A549 (cell line): Measurements from ENCODE around the gene VSIR. TPM values are rescaled to one million over a fixed set of nuclear protein-coding genes. Genes with fewer than 3 reads are reported as not detected.

Source experiments
- ATAC-seq, 2 experiments: fragments of 200-7000 bp in 1 of 2; fragments of >200 bp in 1 of 2; cut with Nextera tagmentation in 1 of 2; cut with Tn5 transposase in 1 of 2; 3 replicates each; pipeline versions ENCODE4 v1.8.0 to v1.9.1; 2018 to 2020; ENCODE audit warnings: mild to moderate bottlenecking in 1 of 2, moderate library complexity in 1 of 2
- CTCF ChIA-PET: fragments of 300-600 bp; sonication (Branson Sonifier 250); formaldehyde crosslinking; extraction: SDS; loops from one replicate; lab custom pipeline; 2021; ENCODE audit warnings: antibody characterized with exemption, inconsistent platforms; lab: Yijun Ruan, JAX
- POLR2A ChIA-PET: fragments of 350-600 bp; formaldehyde crosslinking; extraction: SDS; loops from one replicate; lab custom pipeline; 2021; ENCODE audit warnings: antibody characterized with exemption, inconsistent platforms; lab: Yijun Ruan, JAX
- DNase-seq, 2 experiments: peaks; one replicate each; pipeline versions ENCODE4 v3.0.0 to v3.0.0-alpha.2; 2011 to 2016; ENCODE audit warnings: low read depth in 1 of 2, low spot score in 1 of 2
- FAIRE-seq: peaks from 2 replicates; lab custom pipeline; 2011; peaks lifted over from hg19 to GRCh38; lab: Jason Lieb, UNC
- H3K27ac ChIP-seq, 2 experiments: fragments of >200 bp; sonication (Bioruptor Twin); formaldehyde crosslinking; 3 replicates each; pipeline ENCODE4 v1.5.1; 2016 to 2017
- H3K4me1 ChIP-seq: fragments of >200 bp; sonication (Bioruptor Twin); formaldehyde crosslinking; 3 replicates; pipeline ENCODE4 v1.6.1; 2016
- H3K4me2 ChIP-seq: fragments of >200 bp; sonication (Bioruptor Twin); formaldehyde crosslinking; 3 replicates; pipeline ENCODE4 v1.6.1; 2016
- H3K4me3 ChIP-seq: fragments of >200 bp; sonication (Bioruptor Twin); formaldehyde crosslinking; 3 replicates; pipeline ENCODE4 v1.5.1; 2016
- H3K9me3 ChIP-seq: fragments of >200 bp; sonication (Bioruptor Twin); formaldehyde crosslinking; 3 replicates; pipeline ENCODE4 v1.6.1; 2016
- BHLHE40 ChIP-seq: IDR thresholded peaks from 2 replicates; pipeline ENCODE4 v1.6.1; 2012; ENCODE audit warnings: low read depth, low read length, inconsistent platforms
- CBX2 ChIP-seq: fragments of 200-600 bp; sonication (generic); IDR thresholded peaks from 2 replicates; pipeline ENCODE4 v1.6.1; 2016; ENCODE audit warnings: low read depth, mild to moderate bottlenecking, borderline replicate concordance
- CHD2 ChIP-seq: fragments of 150-350 bp; IDR thresholded peaks from 2 replicates; pipeline ENCODE4 v1.6.1; 2014; ENCODE audit warnings: low read length; ENCODE audit not compliant: partially characterized antibody
- EP300 ChIP-seq, 2 experiments: fragments of >200 bp; sonication (Bioruptor Twin); formaldehyde crosslinking; IDR thresholded peaks; 2 replicates in 1 of 2; 3 replicates in 1 of 2; pipeline ENCODE4 v1.6.1; 2016 to 2017
- FOSL2 ChIP-seq, 2 experiments: fragments of 450-650 bp in 1 of 2; fragments of >200 bp in 1 of 2; sonication (Bioruptor Twin) in 1 of 2; formaldehyde crosslinking; IDR thresholded peaks; 2 replicates each; pipeline versions ENCODE4 v1.5.0 to v1.6.1; 2016 to 2020; ENCODE audit warnings: mild to moderate bottlenecking in 1 of 2, moderate library complexity in 1 of 2
- FOXS1 ChIP-seq: fragments of 250-450 bp; sonication (Bioruptor Pico); IDR thresholded peaks from 2 replicates; pipeline ENCODE4 v1.5.0; 2020; ENCODE audit warnings: mild to moderate bottlenecking, moderate library complexity
- GATA3 ChIP-seq: IDR thresholded peaks from 2 replicates; pipeline ENCODE4 v1.6.1; 2012; ENCODE audit warnings: borderline replicate concordance
- HEYL ChIP-seq: fragments of 250-450 bp; sonication (Bioruptor Pico); IDR thresholded peaks from 2 replicates; pipeline ENCODE4 v1.8.0; 2021; ENCODE audit warnings: mild to moderate bottlenecking, moderate library complexity
- HMGXB4 ChIP-seq: fragments of 250-450 bp; sonication (Bioruptor Pico); IDR thresholded peaks from 2 replicates; pipeline ENCODE4 v1.5.0; 2021; ENCODE audit warnings: mild to moderate bottlenecking, moderate library complexity, borderline replicate concordance
- HOXB13 ChIP-seq: fragments of 250-450 bp; sonication (Bioruptor Pico); IDR thresholded peaks from 2 replicates; pipeline ENCODE4 v1.5.0; 2020; ENCODE audit warnings: low read depth, mild to moderate bottlenecking, moderate library complexity
- HOXB5 ChIP-seq: fragments of 250-450 bp; sonication (Bioruptor Pico); IDR thresholded peaks from 2 replicates; pipeline ENCODE4 v1.5.0; 2020; ENCODE audit warnings: mild to moderate bottlenecking, moderate library complexity
- KDM1A ChIP-seq: fragments of 200-600 bp; sonication (generic); IDR thresholded peaks from 2 replicates; pipeline ENCODE4 v1.6.1; 2016; ENCODE audit warnings: low read depth, mild to moderate bottlenecking
- MAFK ChIP-seq: fragments of 450-650 bp; IDR thresholded peaks from 2 replicates; pipeline ENCODE4 v1.6.1; 2014; ENCODE audit not compliant: partially characterized antibody
- MAZ ChIP-seq: fragments of 150-350 bp; IDR thresholded peaks from 2 replicates; pipeline ENCODE4 v1.6.1; 2014; ENCODE audit warnings: antibody characterized with exemption, low read depth, low read length, borderline replicate concordance
- NFE2L2 ChIP-seq: fragments of 150-350 bp; conservative IDR thresholded peaks from 2 replicates; pipeline ENCODE4 v1.6.1; 2014; ENCODE audit warnings: low read length
- NPAS2 ChIP-seq: fragments of 250-450 bp; sonication (Bioruptor Pico); IDR thresholded peaks from 2 replicates; pipeline ENCODE4 v1.8.0; 2022; ENCODE audit warnings: mild to moderate bottlenecking, moderate library complexity, borderline replicate concordance
- POLR2A ChIP-seq: IDR thresholded peaks from 2 replicates; pipeline ENCODE4 v1.6.1; 2012; ENCODE audit warnings: mild to moderate bottlenecking, low read length
- POLR2AphosphoS2 ChIP-seq: conservative IDR thresholded peaks from 2 replicates; pipeline ENCODE4 v1.6.1; 2012; ENCODE audit warnings: low read length, improper control_type of control experiment, inconsistent platforms
- RCOR1 ChIP-seq: fragments of 150-350 bp; IDR thresholded peaks from 2 replicates; pipeline ENCODE4 v1.6.1; 2014; ENCODE audit warnings: antibody characterized with exemption, low read length, low read depth
- ZNF302 ChIP-seq: fragments of 250-450 bp; sonication (Bioruptor Pico); IDR thresholded peaks from 2 replicates; pipeline ENCODE4 v1.9.0; 2021; ENCODE audit warnings: inconsistent platforms, mild to moderate bottlenecking, moderate library complexity
- WGBS: methylation state at CpG from one replicate; pipeline ENCODE4 v1.1.6; 2017; ENCODE audit errors: missing lambda C conversion rate; 5-methylcytosine and 5-hydroxymethylcytosine counted together
- polyA plus RNA-seq, 4 experiments: library from polyadenylated mRNA; depleted of rRNA in 3 of 4; stranded (reverse); fragments of >200 nt; fragmentation: RNase III in 1 of 4; extraction: RNeasy Plus Mini Kit Qiagen cat#74134 plus additional on column Dnase treatment in 1 of 4; gene quantifications; 2 replicates in 3 of 4; 3 replicates in 1 of 4; pipeline ENCODE4 v1.2.3, GENCODE V29; 2011 to 2017
- TF ChIP-seq, protein P1 (sequence below): fragments of >200 bp; sonication (Bioruptor Twin); formaldehyde crosslinking; IDR thresholded peaks from 3 replicates; pipeline ENCODE4 v1.5.1; 2016
- TF ChIP-seq, protein P2 (sequence below): IDR thresholded peaks from 2 replicates; pipeline ENCODE4 v1.6.1; 2012
- TF ChIP-seq, protein P3 (sequence below): IDR thresholded peaks from 2 replicates; pipeline ENCODE4 v1.6.1; 2012

VSIR gene
- polyA plus RNA-seq, 2 of the 4 experiments (the other 2 are of a cell fraction): 15.5 to 18.5 TPM

DNA sequence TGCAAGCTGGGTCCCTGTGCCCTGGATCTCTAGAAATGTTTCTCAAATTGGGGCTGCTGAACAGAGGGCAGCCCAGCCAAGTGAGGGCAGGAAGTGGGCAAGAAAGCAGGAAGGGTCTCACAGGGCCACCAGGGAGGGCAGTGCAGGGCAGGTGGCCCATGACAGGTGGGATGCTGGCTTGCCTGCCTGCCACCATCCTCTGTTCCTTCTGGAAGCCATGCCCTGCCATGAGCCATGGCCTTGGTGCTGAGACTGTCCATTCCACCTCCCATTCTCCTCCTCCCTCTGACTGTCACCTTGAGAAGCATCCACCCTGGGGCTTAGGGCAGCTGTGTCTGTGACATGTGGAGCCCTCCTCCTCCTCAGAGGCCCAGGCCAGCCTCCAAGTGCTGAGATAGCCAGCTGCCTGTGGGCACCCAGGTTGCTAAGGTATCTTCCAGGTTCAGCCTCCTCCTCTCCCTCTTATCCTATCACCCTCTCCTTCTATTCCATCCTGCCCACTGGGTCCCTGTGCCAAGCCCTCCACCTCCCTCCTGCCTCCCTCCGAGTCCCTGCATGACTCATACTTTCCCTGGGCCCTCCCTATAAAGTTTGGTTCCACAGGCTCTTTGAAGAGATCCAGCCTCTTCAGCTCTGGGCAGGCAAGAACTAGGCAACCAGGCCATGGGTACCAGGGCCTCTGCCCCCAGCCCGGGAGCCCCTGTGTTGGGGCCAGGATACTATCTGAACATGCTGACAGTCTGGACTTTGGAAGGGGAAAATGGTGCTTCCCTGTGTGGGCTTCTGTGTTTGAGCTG is 1.3 kb downstream of the VSIR start:
- ATAC-seq (peak; percentile 2 to 10; a peak in 3 of 6 replicates), FAIRE-seq (no peak), DNase-seq (peak; percentile 40 to 57)
- ChIA-PET CTCF (interaction anchor here (1.0 to 4.9 kb wide), 22 partner anchors 10 to 458 kb away, joined by 3 to 42 read pairs (median 10); partner anchors contain the start of genes C10orf105 and SLC29A3), POLR2A (interaction anchor here (0.6 to 1.4 kb wide), 2 partner anchors 40 to 376 kb away, joined by 5 to 6 read pairs; partner anchors contain the start of gene CDH23)
- Histone ChIP-seq H3K27ac (peak overlapping the region; percentile 79 to 98), H3K4me2 (peak overlapping the region; percentile 95), H3K4me1 (peaks cover 62% of the 10 kb centered on the region), H3K9me3 (no peaks in the 10 kb centered on the region), H3K4me3 (peak overlapping the region; percentile 64; the same call in 2 of the 3 replicates)
- TF ChIP-seq MAFK (no peak), FOSL2 (IDR thresholded peaks at IDR 0.05) (peak; percentile 9; the same call in 1 of the 2 replicates), FOSL2 (CRISPR knock-in tag; IDR thresholded peaks at IDR 0.05) (peak; percentile 84)
- WGBS: 0% methylated on average over 1 of the region's 2 CpGs

DNA sequence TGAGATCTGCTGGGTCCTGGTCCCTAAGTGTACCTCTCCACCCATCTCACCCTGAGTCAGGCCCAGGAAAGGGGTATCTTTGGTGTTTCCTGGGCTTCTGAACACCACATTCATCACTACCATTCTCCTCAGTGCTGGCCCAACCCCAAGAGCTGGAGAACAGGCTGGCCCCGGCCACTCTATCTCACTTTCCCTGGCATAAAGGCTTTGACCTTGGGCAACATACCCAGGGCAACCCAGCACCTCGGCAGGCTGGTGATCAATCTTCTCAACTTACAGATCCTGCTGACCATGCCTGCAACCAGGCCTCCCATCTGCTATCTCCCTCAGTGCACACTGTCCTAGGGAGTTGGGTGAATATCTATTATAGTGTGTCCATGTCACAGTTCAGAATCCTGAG is 2.1 kb downstream of the VSIR start:
- ChIA-PET POLR2A (no interaction called here), CTCF (interaction anchor here (0.9 to 4.9 kb wide), 6 partner anchors 41 to 452 kb away, joined by 3 to 42 read pairs (median 16); partner anchors contain the start of gene SLC29A3)
- no peak for ATAC-seq
- no peak for DNase-seq
- 88% methylated on average over 2 of the region's 2 CpGs for WGBS
- Histone ChIP-seq H3K4me3 (no peak overlapping the region), H3K27ac (peak overlapping the region; percentile 79 to 98; a peak in 5 of 6 replicates), H3K4me1 (peaks cover 69% of the 10 kb centered on the region), H3K4me2 (peak overlapping the region; percentile 95; the same call in 2 of the 3 replicates), H3K9me3 (no peaks in the 10 kb centered on the region)
- no peak for FAIRE-seq
- TF ChIP-seq GATA3 (no peak), HOXB13 (no peak), BHLHE40 (no peak), RCOR1 (no peak), CHD2 (no peak), MAZ (no peak), NFE2L2 (no peak), ZNF302 (CRISPR knock-in tag) (no peak)
- TF ChIP-seq, protein P1, sequence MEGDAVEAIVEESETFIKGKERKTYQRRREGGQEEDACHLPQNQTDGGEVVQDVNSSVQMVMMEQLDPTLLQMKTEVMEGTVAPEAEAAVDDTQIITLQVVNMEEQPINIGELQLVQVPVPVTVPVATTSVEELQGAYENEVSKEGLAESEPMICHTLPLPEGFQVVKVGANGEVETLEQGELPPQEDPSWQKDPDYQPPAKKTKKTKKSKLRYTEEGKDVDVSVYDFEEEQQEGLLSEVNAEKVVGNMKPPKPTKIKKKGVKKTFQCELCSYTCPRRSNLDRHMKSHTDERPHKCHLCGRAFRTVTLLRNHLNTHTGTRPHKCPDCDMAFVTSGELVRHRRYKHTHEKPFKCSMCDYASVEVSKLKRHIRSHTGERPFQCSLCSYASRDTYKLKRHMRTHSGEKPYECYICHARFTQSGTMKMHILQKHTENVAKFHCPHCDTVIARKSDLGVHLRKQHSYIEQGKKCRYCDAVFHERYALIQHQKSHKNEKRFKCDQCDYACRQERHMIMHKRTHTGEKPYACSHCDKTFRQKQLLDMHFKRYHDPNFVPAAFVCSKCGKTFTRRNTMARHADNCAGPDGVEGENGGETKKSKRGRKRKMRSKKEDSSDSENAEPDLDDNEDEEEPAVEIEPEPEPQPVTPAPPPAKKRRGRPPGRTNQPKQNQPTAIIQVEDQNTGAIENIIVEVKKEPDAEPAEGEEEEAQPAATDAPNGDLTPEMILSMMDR: no peak

DNA sequence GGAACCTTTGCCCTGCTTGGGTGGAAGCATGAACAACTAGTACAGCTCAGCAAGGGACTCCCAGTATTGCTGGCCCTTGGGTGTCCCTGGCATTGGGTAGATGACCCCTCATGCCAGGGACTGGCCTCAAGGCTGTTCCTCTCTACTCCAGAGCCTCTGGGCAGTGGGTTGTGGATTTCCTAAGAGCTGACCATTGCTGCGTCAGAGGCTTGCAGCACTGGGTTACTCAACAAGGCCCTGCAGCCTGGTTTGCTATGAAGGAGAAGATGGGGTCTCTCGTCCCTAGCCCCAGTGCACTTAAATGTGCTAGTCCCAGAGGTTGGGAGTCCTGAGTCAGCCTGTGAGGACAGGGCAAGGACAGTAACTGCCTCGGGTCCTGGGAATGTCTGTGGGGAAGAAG is 2.5 kb downstream of the VSIR start:
- WGBS: 67% methylated on average over 2 of the region's 3 CpGs
- DNase-seq: no peak
- Histone ChIP-seq H3K4me1 (peaks cover 73% of the 10 kb centered on the region), H3K4me3 (no peak overlapping the region), H3K27ac (peak overlapping the region; percentile 79 to 98; a peak in 4 of 6 replicates), H3K9me3 (no peaks in the 10 kb centered on the region), H3K4me2 (no peak overlapping the region; the same call in 2 of the 3 replicates)
- TF ChIP-seq, protein P2, sequence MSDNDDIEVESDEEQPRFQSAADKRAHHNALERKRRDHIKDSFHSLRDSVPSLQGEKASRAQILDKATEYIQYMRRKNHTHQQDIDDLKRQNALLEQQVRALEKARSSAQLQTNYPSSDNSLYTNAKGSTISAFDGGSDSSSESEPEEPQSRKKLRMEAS: no peak
- no peak for TF ChIP-seq HMGXB4
- no peak for TF ChIP-seq ZNF302 (CRISPR knock-in tag)
- no peak for TF ChIP-seq HOXB5
- TF ChIP-seq EP300 (IDR thresholded peaks at IDR 0.05): no peak
- no peak for TF ChIP-seq POLR2AphosphoS2
- no peak for TF ChIP-seq HEYL (CRISPR knock-in tag)
- TF ChIP-seq FOXS1 (CRISPR knock-in tag): no peak
- no peak for TF ChIP-seq POLR2A
- TF ChIP-seq, protein P3, sequence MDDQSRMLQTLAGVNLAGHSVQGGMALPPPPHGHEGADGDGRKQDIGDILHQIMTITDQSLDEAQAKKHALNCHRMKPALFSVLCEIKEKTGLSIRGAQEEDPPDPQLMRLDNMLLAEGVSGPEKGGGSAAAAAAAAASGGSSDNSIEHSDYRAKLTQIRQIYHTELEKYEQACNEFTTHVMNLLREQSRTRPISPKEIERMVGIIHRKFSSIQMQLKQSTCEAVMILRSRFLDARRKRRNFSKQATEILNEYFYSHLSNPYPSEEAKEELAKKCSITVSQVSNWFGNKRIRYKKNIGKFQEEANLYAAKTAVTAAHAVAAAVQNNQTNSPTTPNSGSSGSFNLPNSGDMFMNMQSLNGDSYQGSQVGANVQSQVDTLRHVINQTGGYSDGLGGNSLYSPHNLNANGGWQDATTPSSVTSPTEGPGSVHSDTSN: no peak
- TF ChIP-seq KDM1A: no peak
- TF ChIP-seq MAFK: no peak
- no peak for TF ChIP-seq BHLHE40
- no peak for TF ChIP-seq CBX2
- TF ChIP-seq NPAS2 (CRISPR knock-in tag): no peak
- no peak for FAIRE-seq
- ChIA-PET POLR2A (no interaction called here), CTCF (interaction anchor here (0.9 to 4.9 kb wide), 5 partner anchors 41 to 125 kb away, joined by 3 to 42 read pairs (median 22); no protein-coding TSS in a partner anchor)
- ATAC-seq: no peak
